A549 (cell line): ENCODE data around the gene MARK1. TPM values are rescaled to one million over a fixed set of nuclear protein-coding genes. Genes with fewer than 3 reads are reported as not detected.

Experiments
- ATAC-seq, 2 experiments: fragments of 200-7000 bp in 1 of 2; fragments of >200 bp in 1 of 2; cut with Nextera tagmentation in 1 of 2; cut with Tn5 transposase in 1 of 2; 3 replicates each; pipeline versions ENCODE4 v1.8.0 to v1.9.1; 2018 to 2020; ENCODE audit warnings: mild to moderate bottlenecking in 1 of 2, moderate library complexity in 1 of 2
- CTCF ChIA-PET: fragments of 300-600 bp; sonication (Branson Sonifier 250); formaldehyde crosslinking; extraction: SDS; loops from one replicate; lab custom pipeline; 2021; ENCODE audit warnings: antibody characterized with exemption, inconsistent platforms; lab: Yijun Ruan, JAX
- POLR2A ChIA-PET: fragments of 350-600 bp; formaldehyde crosslinking; extraction: SDS; loops from one replicate; lab custom pipeline; 2021; ENCODE audit warnings: antibody characterized with exemption, inconsistent platforms; lab: Yijun Ruan, JAX
- DNase-seq, 2 experiments: peaks; one replicate each; pipeline versions ENCODE4 v3.0.0 to v3.0.0-alpha.2; 2011 to 2016; ENCODE audit warnings: low read depth in 1 of 2, low spot score in 1 of 2
- FAIRE-seq: peaks from 2 replicates; lab custom pipeline; 2011; peaks lifted over from hg19 to GRCh38; lab: Jason Lieb, UNC
- H3K27ac ChIP-seq, 2 experiments: fragments of >200 bp; sonication (Bioruptor Twin); formaldehyde crosslinking; 3 replicates each; pipeline ENCODE4 v1.5.1; 2016 to 2017
- H3K4me1 ChIP-seq: fragments of >200 bp; sonication (Bioruptor Twin); formaldehyde crosslinking; 3 replicates; pipeline ENCODE4 v1.6.1; 2016
- H3K4me2 ChIP-seq: fragments of >200 bp; sonication (Bioruptor Twin); formaldehyde crosslinking; 3 replicates; pipeline ENCODE4 v1.6.1; 2016
- H3K4me3 ChIP-seq: fragments of >200 bp; sonication (Bioruptor Twin); formaldehyde crosslinking; 3 replicates; pipeline ENCODE4 v1.5.1; 2016
- H3K9me3 ChIP-seq: fragments of >200 bp; sonication (Bioruptor Twin); formaldehyde crosslinking; 3 replicates; pipeline ENCODE4 v1.6.1; 2016
- BHLHE40 ChIP-seq: IDR thresholded peaks from 2 replicates; pipeline ENCODE4 v1.6.1; 2012; ENCODE audit warnings: low read depth, low read length, inconsistent platforms
- EHMT2 ChIP-seq: fragments of 200-600 bp; sonication (generic); IDR thresholded peaks from 2 replicates; pipeline ENCODE4 v1.6.1; 2016; ENCODE audit warnings: antibody characterized with exemption, low read depth, mild to moderate bottlenecking, moderate library complexity
- EP300 ChIP-seq, 2 experiments: fragments of >200 bp; sonication (Bioruptor Twin); formaldehyde crosslinking; IDR thresholded peaks; 2 replicates in 1 of 2; 3 replicates in 1 of 2; pipeline ENCODE4 v1.6.1; 2016 to 2017
- FOXS1 ChIP-seq: fragments of 250-450 bp; sonication (Bioruptor Pico); IDR thresholded peaks from 2 replicates; pipeline ENCODE4 v1.5.0; 2020; ENCODE audit warnings: mild to moderate bottlenecking, moderate library complexity
- HDAC2 ChIP-seq: fragments of 200-600 bp; sonication (generic); IDR thresholded peaks from 2 replicates; pipeline ENCODE4 v1.6.1; 2016
- JUN ChIP-seq, 2 experiments: fragments of >200 bp; sonication (Bioruptor Twin); formaldehyde crosslinking; IDR thresholded peaks; 2 replicates in 1 of 2; 3 replicates in 1 of 2; pipeline ENCODE4 v1.6.1; 2016 to 2017
- PHF8 ChIP-seq: fragments of 200-600 bp; sonication (generic); IDR thresholded peaks from 2 replicates; pipeline ENCODE4 v1.6.1; 2016; ENCODE audit warnings: low read depth, mild to moderate bottlenecking, antibody characterized with exemption, moderate library complexity, borderline replicate concordance
- POLR2A ChIP-seq: IDR thresholded peaks from 2 replicates; pipeline ENCODE4 v1.6.1; 2012; ENCODE audit warnings: mild to moderate bottlenecking, low read length
- RNF2 ChIP-seq: fragments of 200-600 bp; sonication (generic); IDR thresholded peaks from 2 replicates; pipeline ENCODE4 v1.6.1; 2016; ENCODE audit warnings: low read depth, mild to moderate bottlenecking, antibody characterized with exemption, moderate library complexity, borderline replicate concordance
- SREBF2 ChIP-seq: fragments of 450-650 bp; IDR thresholded peaks from 2 replicates; pipeline ENCODE4 v1.6.1; 2014; ENCODE audit warnings: mild to moderate bottlenecking, moderate library complexity
- TFCP2L1 ChIP-seq: fragments of 250-450 bp; sonication (Bioruptor Pico); IDR thresholded peaks from 2 replicates; pipeline ENCODE4 v1.5.0; 2021; ENCODE audit warnings: mild to moderate bottlenecking
- ZC3H11A ChIP-seq: fragments of 450-650 bp; IDR thresholded peaks from 2 replicates; pipeline ENCODE4 v1.6.1; 2014; ENCODE audit warnings: antibody characterized with exemption, mild to moderate bottlenecking
- ZFP36 ChIP-seq: fragments of 450-650 bp; IDR thresholded peaks from 2 replicates; pipeline ENCODE4 v1.6.1; 2014; ENCODE audit warnings: borderline replicate concordance; ENCODE audit not compliant: partially characterized antibody
- WGBS: methylation state at CpG from one replicate; pipeline ENCODE4 v1.1.6; 2017; ENCODE audit errors: missing lambda C conversion rate; 5-methylcytosine and 5-hydroxymethylcytosine counted together
- polyA plus RNA-seq, 4 experiments: library from polyadenylated mRNA; depleted of rRNA in 3 of 4; stranded (reverse); fragments of >200 nt; fragmentation: RNase III in 1 of 4; extraction: RNeasy Plus Mini Kit Qiagen cat#74134 plus additional on column Dnase treatment in 1 of 4; gene quantifications; 2 replicates in 3 of 4; 3 replicates in 1 of 4; pipeline ENCODE4 v1.2.3, GENCODE V29; 2011 to 2017
- TF ChIP-seq, protein P1 (sequence below): fragments of 250-450 bp; sonication (Bioruptor Pico); IDR thresholded peaks from 2 replicates; pipeline ENCODE4 v1.5.0; 2021; ENCODE audit warnings: mild to moderate bottlenecking, moderate library complexity, borderline replicate concordance
- TF ChIP-seq, protein P2 (sequence below): IDR thresholded peaks from 2 replicates; pipeline ENCODE4 v1.6.1; 2012; ENCODE audit warnings: low read depth, borderline replicate concordance
- TF ChIP-seq, protein P3 (sequence below): fragments of >200 bp; sonication (Bioruptor Twin); formaldehyde crosslinking; IDR thresholded peaks from 2 replicates; pipeline ENCODE4 v1.6.1; 2016
- TF ChIP-seq, protein P4 (sequence below): fragments of 150-350 bp; IDR thresholded peaks from 2 replicates; pipeline ENCODE4 v1.6.1; 2014; ENCODE audit warnings: low read depth, mild to moderate bottlenecking, low read length
- TF ChIP-seq, protein P5 (sequence below): fragments of 200-600 bp; sonication (generic); IDR thresholded peaks from 2 replicates; pipeline ENCODE4 v1.6.1; 2016; ENCODE audit warnings: antibody characterized with exemption, mild to moderate bottlenecking, moderate library complexity

MARK1 gene
- polyA plus RNA-seq, 2 of the 4 experiments (the other 2 are of a cell fraction): 0.03 to 0.05 TPM

DNA sequence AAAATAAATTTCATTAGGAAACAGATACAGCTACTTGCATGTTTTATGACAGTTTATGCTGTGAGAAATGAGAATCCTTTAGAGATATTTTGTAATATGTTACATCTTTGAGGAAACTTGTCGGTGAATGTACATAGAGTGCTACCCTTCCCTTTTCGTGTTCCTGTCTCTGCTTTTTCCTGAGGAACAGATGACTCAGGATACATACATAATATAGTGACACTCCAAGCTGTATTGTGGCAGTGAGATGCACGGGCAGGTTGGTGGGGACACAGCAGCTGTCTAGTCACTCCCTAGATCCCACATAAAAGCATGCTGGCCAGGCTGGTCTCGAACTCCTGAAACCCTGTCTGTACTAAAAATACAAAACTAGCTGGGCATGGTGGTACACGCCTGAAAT lies 20.9 kb upstream of the MARK1 start (continued):
- TF ChIP-seq, protein P1, sequence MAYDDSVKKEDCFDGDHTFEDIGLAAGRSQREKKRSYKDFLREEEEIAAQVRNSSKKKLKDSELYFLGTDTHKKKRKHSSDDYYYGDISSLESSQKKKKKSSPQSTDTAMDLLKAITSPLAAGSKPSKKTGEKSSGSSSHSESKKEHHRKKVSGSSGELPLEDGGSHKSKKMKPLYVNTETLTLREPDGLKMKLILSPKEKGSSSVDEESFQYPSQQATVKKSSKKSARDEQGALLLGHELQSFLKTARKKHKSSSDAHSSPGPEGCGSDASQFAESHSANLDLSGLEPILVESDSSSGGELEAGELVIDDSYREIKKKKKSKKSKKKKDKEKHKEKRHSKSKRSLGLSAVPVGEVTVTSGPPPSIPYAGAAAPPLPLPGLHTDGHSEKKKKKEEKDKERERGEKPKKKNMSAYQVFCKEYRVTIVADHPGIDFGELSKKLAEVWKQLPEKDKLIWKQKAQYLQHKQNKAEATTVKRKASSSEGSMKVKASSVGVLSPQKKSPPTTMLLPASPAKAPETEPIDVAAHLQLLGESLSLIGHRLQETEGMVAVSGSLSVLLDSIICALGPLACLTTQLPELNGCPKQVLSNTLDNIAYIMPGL (CRISPR knock-in tag): no peak
- TF ChIP-seq EP300 (IDR thresholded peaks at IDR 0.05) (no peak), POLR2A (no peak)
- TF ChIP-seq, all 56 proteins: peak for 0

DNA sequence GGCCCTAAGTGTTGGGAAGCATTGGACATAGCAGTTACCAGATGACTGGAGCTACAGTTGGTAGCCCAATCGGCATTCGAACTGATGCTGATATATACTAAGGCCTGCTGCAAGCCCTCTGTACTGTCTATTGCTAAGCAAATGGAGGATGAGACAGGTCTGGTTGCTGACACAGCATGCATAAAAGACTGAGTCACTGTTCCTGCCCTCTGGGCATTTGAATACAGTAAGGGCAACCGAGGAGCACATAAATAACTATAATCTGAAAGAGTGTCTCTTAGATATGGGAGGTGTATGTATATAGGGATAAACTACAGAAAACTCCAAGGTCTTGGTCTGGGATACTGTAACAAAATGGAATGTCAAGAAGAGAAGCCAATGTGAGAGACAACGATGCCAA lies 16.8 kb upstream of the MARK1 start:
- no peak for FAIRE-seq
- no peak overlapping the region for H3K4me2 ChIP-seq
- 37% methylated on average over 4 of the region's 4 CpGs for WGBS
- no peak for TF ChIP-seq ZC3H11A
- TF ChIP-seq ZFP36: no peak
- TF ChIP-seq, protein P2, sequence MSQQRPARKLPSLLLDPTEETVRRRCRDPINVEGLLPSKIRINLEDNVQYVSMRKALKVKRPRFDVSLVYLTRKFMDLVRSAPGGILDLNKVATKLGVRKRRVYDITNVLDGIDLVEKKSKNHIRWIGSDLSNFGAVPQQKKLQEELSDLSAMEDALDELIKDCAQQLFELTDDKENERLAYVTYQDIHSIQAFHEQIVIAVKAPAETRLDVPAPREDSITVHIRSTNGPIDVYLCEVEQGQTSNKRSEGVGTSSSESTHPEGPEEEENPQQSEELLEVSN: no peak
- no peak for TF ChIP-seq PHF8
- no peak overlapping the region for H3K4me3 ChIP-seq
- H3K27ac ChIP-seq: no peak overlapping the region
- no peak for DNase-seq
- CTCF ChIA-PET: no interaction called here
- no peaks in the 10 kb centered on the region for H3K9me3 ChIP-seq
- POLR2A ChIA-PET: no interaction called here
- no peaks in the 10 kb centered on the region for H3K4me1 ChIP-seq
- no peak for ATAC-seq

DNA sequence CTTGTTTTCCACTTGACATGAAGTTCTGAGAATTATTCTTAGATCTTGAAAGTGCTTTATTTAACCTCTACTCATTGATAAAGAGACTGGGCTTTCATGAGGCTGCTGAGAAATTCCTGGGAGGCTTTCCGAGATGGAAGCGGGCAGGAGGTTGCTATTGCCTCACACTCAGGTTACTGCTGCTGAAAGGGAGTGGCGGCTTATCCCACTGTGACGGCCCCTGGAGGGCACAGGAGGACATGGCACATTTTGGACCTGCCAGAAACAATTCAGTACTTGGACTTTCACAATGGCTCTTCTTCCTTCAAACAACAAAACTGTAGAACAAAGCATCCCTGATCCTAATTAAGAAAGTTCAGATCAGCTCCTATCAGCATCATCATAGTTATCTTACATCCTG lies 16.2 kb upstream of the MARK1 start:
- POLR2A ChIA-PET: no interaction called here
- no peak for FAIRE-seq
- ATAC-seq: peak; percentile 50 to 66; a peak in 2 of 6 replicates
- DNase-seq: no peak
- WGBS: 42% methylated on average over 4 of the region's 4 CpGs
- CTCF ChIA-PET: interaction anchor here (0.7 kb wide), 1 partner anchor 39 kb away, joined by 3 read pairs; no protein-coding TSS in a partner anchor
- H3K4me1 ChIP-seq: no peaks in the 10 kb centered on the region
- TF ChIP-seq BHLHE40 (no peak), TFCP2L1 (CRISPR knock-in tag) (no peak), FOXS1 (CRISPR knock-in tag) (no peak), EHMT2 (no peak), JUN (IDR thresholded peaks at IDR 0.05) (no peak), RNF2 (no peak), SREBF2 (no peak), ZC3H11A (no peak), HDAC2 (no peak)
- TF ChIP-seq, protein P3, sequence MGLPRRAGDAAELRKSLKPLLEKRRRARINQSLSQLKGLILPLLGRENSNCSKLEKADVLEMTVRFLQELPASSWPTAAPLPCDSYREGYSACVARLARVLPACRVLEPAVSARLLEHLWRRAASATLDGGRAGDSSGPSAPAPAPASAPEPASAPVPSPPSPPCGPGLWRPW: no peak
- TF ChIP-seq, protein P4, sequence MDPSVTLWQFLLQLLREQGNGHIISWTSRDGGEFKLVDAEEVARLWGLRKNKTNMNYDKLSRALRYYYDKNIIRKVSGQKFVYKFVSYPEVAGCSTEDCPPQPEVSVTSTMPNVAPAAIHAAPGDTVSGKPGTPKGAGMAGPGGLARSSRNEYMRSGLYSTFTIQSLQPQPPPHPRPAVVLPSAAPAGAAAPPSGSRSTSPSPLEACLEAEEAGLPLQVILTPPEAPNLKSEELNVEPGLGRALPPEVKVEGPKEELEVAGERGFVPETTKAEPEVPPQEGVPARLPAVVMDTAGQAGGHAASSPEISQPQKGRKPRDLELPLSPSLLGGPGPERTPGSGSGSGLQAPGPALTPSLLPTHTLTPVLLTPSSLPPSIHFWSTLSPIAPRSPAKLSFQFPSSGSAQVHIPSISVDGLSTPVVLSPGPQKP: no peak
- TF ChIP-seq, protein P5, sequence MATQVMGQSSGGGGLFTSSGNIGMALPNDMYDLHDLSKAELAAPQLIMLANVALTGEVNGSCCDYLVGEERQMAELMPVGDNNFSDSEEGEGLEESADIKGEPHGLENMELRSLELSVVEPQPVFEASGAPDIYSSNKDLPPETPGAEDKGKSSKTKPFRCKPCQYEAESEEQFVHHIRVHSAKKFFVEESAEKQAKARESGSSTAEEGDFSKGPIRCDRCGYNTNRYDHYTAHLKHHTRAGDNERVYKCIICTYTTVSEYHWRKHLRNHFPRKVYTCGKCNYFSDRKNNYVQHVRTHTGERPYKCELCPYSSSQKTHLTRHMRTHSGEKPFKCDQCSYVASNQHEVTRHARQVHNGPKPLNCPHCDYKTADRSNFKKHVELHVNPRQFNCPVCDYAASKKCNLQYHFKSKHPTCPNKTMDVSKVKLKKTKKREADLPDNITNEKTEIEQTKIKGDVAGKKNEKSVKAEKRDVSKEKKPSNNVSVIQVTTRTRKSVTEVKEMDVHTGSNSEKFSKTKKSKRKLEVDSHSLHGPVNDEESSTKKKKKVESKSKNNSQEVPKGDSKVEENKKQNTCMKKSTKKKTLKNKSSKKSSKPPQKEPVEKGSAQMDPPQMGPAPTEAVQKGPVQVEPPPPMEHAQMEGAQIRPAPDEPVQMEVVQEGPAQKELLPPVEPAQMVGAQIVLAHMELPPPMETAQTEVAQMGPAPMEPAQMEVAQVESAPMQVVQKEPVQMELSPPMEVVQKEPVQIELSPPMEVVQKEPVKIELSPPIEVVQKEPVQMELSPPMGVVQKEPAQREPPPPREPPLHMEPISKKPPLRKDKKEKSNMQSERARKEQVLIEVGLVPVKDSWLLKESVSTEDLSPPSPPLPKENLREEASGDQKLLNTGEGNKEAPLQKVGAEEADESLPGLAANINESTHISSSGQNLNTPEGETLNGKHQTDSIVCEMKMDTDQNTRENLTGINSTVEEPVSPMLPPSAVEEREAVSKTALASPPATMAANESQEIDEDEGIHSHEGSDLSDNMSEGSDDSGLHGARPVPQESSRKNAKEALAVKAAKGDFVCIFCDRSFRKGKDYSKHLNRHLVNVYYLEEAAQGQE: no peak
- TF ChIP-seq, all 56 proteins: peak for 0
- Histone ChIP-seq H3K4me2 (no peak overlapping the region), H3K27ac (no peak overlapping the region), H3K4me3 (no peak overlapping the region), H3K9me3 (no peaks in the 10 kb centered on the region)
